Heart left ventricle (tissue), 13 donors: ENCODE measurements around the gene PTPRU.

Experiments
- POLR2A ChIP-seq, 2 donors: fragments of 450-650 bp; IDR thresholded peaks; one replicate each; pipeline ENCODE4 v1.6.1; 2017; ENCODE audit warnings: antibody characterized with exemption in 2 of 2, mild to moderate bottlenecking in 2 of 2, moderate library complexity in 2 of 2
- TF ChIP-seq, protein P1 (sequence below), 12 donors: fragments of 200-600 bp; sonication (generic) in 4 of 12; IDR thresholded peaks; one replicate each; pipeline versions ENCODE4 v1.5.0 to v1.8.0; 2018 to 2022; ENCODE audit warnings: antibody characterized with exemption in 12 of 12, mild to moderate bottlenecking in 5 of 12
- donor health status: ischemic (EF 13 %, LVEDD 7.1; RV severe dilation, severe dysfunction).
- donor health status: DM: no; HTN: yes; CAD: no.
- donor health status: DM: no; HTN: no; CAD: no.
- donor health status: ischemic (EF 25% LVEDD 6.9; RV normal size, moderate dysfunction).
- donor health status: ischemic (EF 25% LVEDD 5.7; RV mildly dilated, moderate dysfunction).
- donor health status: ischemic (EF 35%, LVEDD 5.7; RV mildly dilated, moderate dysfunction).
- donor health status: nonischemic (EF 11% LVEDD 7.7; RV severe dilation, severe dysfunction).
- donor health status: DM: yes; HTN: yes; CAD: no.
- donor health status: PGD.
- donor health status: ischemic (EF 29% LVEDD 5.4; RV normal size, mild dysfunction).
- donor health status: nonischemic (EF 23%, LVEDD 6.1; RV moderate dilation, normal function).

DNA sequence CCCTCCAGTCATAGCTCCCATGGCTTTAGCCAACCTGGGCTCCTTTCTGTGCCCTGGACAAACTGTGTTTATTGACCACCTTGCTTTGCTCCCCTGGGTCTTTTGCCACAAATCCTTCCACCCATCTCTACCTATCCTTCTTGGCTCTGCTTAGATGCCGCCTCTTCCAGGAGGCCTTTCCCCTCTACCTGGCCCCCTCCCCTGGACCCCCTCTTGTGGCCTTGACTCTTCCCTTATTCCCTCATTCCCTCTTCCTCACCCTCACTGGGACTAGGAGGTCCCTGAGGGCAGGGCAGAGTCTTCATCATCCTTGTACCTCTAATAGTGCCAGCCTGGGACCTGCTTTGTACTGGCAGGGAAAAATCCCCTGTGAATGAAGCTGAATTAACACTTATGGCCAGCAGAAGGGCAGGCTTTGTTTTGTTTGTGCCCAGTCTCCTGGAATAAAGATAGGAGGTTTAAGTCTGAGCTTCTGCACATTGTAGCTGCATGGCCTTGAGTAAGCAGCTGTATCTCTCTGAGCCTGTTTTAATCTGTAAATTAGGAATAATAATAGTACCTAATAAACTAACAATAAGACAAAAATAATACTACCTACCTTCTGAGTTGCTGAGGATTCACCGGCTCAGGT lies 13.7 kb downstream of the PTPRU start:
- TF ChIP-seq, protein P1, sequence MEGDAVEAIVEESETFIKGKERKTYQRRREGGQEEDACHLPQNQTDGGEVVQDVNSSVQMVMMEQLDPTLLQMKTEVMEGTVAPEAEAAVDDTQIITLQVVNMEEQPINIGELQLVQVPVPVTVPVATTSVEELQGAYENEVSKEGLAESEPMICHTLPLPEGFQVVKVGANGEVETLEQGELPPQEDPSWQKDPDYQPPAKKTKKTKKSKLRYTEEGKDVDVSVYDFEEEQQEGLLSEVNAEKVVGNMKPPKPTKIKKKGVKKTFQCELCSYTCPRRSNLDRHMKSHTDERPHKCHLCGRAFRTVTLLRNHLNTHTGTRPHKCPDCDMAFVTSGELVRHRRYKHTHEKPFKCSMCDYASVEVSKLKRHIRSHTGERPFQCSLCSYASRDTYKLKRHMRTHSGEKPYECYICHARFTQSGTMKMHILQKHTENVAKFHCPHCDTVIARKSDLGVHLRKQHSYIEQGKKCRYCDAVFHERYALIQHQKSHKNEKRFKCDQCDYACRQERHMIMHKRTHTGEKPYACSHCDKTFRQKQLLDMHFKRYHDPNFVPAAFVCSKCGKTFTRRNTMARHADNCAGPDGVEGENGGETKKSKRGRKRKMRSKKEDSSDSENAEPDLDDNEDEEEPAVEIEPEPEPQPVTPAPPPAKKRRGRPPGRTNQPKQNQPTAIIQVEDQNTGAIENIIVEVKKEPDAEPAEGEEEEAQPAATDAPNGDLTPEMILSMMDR (IDR thresholded peaks at IDR 0.05) = no peak
- TF ChIP-seq POLR2A (IDR thresholded peaks at IDR 0.05) = no peak
